ENCODE data around the gene RELT.

GRCh38 chr11:73383249-73384124 is 7.3 kb downstream of the RELT start:
- TF ChIP-seq CTCF (IDR thresholded peaks at IDR 0.05 in 2 of 3, conservative IDR thresholded peaks at IDR 0.05 in 1 of 3; ENCODE audit: borderline replicate concordance in 1 of 3, insufficient read depth in 1 of 3, low read depth in 2 of 3, low read length in 2 of 3) (no peak), POLR2A (IDR thresholded peaks at IDR 0.05; ENCODE audit: borderline replicate concordance, extremely low read depth, insufficient read depth, insufficient read length) (no peak), MAX (IDR thresholded peaks at IDR 0.05) (no peak), ZNF274 (IDR thresholded peaks at IDR 0.05; ENCODE audit: low read depth, low read length) (no peak), POLR2AphosphoS5 (IDR thresholded peaks at IDR 0.05; ENCODE audit: low read depth, low read length) (no peak), ELF1 (IDR thresholded peaks at IDR 0.05; ENCODE audit: borderline replicate concordance, low read depth) (no peak), JUND (IDR thresholded peaks at IDR 0.05) (no peak), EZH2phosphoT487 (IDR thresholded peaks at IDR 0.05; ENCODE audit: borderline replicate concordance) (no peak), YY1 (IDR thresholded peaks at IDR 0.05; ENCODE audit: extremely low read depth, insufficient replicate concordance, low read depth, low read length) (no peak), REST (IDR thresholded peaks at IDR 0.05; ENCODE audit: low read depth) (no peak)
